GM19193 (cell line): Measurements from ENCODE around the gene AGPAT1.

Source experiments
- POLR2A ChIP-seq: IDR thresholded peaks from 4 replicates; pipeline ENCODE4 v1.6.1; 2011; ENCODE audit not compliant: insufficient read depth, insufficient read length; ENCODE audit errors: extremely low read depth

The AGPAT1 gene

DNA sequence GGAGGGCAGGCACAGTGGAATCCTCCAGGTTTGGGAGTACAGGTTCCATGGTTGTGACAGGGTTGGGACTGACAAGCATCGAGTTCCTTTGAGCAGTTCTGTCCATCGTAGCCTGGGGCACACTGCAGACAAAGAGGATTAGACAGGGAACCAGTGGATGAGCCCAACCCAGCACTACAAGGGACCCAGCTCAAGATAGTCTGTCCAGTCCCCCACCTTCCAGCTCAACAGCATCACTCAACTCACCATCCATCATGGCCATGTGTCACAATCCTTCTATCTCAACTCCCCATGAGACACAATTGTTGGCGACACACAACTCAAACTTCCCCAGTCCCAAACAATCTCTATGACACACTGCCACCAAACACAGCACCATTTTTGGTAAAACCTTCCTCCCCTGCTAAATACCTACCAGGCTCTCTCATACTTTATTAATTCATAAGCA, 28.4 kb upstream of the AGPAT1 start:
- no peak for TF ChIP-seq POLR2A

DNA sequence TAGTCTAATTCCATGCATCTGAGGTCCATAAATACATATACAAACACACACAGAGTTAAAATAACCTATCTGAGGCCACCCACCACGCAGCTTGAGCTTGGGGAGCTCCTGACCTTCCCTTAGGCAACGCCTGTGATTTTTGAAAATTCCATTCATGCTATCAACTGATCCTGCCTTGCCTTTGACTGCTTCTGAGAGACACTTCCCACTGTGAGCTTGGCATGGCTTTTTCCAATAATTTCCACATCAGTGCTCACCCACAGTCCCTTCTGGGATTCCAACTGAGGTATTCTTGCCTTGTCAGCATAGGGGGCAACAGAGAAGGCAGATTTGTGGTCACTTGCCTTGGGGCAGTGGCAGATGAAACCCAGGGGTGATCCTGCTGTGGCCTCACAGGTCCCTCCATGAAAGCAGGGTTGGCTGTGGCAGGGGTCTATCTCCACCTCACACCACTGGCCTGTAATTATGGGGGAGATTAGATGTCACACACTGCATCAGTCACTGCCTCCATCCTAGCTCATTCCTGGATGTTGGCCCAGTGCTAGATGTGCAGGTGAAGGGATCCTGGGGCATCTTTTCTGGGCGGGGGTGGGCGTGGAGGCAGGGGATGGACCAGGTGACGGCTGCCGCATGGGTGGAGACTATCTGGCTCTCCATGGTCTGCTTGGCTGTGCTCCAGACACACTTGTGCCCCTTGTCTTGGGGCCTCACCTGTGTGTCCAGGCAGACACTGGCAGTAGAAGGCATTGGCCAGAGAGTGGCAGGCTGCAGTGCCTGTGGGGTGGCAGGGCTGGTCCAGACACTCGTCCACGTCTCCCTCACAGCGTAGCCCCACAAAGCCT, 27.8 kb upstream of the AGPAT1 start:
- no peak for TF ChIP-seq POLR2A

DNA sequence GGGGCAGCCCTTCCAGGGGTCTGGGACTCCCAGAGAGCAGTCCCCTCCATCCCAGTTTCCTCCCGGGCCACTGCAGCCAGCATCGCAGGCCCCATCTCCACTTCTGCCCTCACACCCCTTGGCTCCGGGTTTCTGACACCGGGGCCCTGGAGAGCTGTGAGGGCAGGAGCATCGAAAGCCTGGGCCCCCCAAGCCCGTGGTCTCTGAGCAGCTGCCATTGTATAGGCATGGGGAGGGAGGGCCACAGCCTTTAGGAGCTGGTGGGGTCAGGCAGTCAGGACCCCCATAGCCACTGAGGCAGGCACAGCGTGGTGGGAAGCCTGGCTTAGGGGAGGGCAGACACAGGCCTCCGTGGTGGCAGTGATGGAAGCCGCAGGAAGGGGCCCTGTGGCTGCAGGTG, 26.3 kb upstream of the AGPAT1 start:
- TF ChIP-seq POLR2A: no peak

DNA sequence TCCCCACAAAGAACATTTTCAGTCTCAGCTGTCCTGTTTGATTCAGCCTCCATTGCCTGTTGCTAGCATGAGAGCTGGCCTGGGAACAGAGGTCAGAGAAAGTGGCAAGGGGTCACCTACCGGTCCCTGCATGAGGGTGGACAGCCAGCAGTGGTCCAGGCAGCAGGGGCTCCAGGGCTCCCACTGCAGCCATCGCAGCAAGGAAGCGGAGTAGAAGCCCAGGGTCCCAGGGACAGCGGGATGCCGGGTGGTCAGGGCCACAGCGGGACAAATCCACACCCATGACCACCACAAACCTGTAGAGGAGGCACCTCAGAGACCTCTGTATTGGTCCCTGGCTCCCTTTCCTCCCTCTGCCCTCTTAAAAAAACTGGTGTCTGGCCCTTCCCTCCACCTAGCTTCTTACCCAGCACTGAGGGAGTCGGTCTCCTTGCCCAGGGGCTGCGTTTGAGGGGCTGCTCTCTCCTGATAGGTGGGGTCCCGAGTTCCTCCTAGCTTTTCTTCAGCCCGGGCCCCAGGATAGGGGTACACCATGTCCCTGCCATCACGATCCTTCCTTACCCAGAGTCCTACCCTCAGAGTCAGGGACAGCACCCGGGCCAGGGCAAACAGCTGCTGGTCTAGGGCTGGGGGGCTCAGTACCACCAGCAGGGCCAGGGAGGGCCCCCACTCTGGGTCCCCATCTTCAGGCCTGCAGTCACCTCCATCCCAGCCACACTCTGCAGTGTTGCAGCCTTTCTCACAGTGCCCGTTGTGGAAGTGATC, 25.0 kb upstream of the AGPAT1 start:
- TF ChIP-seq POLR2A: no peak

GRCh38 chr6:32198866-32199265, 23.0 kb upstream of the AGPAT1 start:
- no peak for TF ChIP-seq POLR2A

GRCh38 chr6:32198345-32198696, 22.4 kb upstream of the AGPAT1 start:
- TF ChIP-seq POLR2A: no peak

DNA sequence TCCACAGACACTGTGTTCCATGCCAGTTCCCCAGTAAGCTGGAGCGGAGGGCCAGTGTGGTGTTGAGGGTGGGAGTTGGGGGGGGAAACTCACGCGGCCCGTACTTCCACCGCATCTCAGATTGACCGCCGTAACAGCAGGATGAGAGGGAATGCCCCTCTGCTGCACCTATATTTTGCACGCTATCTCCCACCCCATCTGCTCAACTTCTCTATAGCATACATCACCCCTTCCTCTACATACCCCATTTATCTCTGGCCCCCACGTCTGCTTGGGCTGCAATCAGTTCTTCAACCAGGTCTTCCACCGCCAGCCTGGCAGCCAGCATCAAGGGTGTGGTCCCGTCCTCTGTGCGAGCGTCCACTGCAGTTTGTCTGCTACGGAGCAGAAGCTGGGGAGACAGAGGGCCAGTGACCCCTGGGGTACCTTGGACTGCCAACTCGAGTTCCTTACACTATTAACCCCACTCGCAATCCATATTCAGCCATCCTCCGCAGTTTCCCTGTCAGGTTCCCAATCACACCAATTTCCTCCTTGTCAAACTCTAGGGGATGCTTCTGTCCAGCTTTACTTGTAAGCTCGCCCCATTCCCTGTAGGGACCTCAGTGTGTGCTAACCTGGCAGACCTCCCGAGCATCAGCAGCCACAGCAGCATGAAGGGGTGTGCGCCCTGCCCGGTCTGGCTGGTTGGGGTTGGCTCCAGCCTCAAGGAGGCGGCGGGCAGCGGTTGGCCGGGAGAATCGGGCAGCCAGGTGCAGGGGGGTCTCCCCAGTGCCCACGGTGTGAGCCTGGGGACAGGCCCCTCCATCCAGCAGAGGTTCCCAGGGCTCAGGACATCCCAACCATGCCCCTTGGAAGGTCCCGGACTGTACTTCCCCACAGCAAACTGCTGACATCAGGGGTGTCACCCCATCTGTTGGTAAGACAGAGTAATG, 21.1 kb upstream of the AGPAT1 start:
- TF ChIP-seq POLR2A: no peak

GRCh38 chr6:32195902-32196681, 20.2 kb upstream of the AGPAT1 start:
- TF ChIP-seq POLR2A: peak; percentile 88

GRCh38 chr6:32195652-32195901, 19.7 kb upstream of the AGPAT1 start:
- no peak for TF ChIP-seq POLR2A

DNA sequence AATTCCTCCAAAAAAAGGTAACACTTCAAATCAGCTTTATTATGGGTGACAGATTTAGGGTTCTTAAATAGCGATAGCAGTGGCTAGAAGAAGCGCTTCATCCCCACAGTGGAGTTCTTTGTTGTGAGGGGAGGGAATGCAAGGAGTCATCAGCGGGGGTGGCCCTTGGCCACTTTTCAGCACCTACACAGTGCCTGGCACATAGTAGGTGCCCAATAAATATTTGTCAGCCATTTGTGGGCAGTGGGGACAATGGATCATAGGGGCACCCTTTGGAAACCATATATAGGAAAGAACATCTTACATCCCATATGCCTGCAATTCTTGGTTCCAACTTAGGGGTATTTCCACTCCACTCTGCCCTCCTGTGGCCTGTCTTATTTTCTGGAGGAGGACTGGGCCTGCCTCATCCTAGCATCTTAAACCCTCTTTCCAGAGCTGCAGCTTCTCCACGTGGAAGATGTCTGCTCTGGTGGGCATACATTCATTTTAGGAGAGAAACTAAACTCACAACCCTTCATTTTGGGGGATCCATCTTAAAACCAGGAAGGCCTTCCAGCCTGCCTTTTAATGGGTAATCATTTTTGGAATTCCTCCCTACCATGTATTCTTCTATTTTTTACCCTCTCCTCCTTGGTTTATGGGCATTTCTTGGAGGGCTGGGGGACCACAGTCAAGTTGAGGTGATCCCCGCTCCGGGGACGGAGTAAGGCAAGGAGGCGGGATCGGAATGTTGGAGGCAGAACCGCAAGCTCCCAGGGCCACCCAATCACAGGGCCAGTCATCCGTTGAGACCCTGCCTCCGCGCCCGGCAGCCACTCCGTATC, 19.2 kb upstream of the AGPAT1 start:
- TF ChIP-seq POLR2A: peak; percentile 12

DNA sequence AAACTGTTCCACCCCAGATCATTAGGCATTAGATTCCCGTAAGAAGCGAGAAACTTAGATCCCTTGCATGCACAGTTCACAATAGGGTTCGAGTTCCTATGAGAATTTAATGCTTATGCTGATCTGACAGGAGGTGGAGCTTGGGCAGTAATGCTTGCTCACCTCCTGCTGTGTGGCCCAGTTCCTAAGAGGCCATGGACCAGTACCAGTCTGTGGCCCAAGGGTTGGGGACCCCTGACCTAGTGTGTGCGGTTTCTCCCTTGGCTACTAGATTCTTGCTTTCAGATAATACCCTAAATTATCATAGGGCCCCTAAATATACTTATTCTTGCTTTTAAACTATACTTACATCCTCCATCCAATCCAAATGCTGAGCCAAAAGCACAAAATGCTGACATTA, 18.5 kb upstream of the AGPAT1 start:
- TF ChIP-seq POLR2A: no peak

GRCh38 chr6:32192608-32193039, 16.7 kb upstream of the AGPAT1 start, which contains the start of gene GPSM3:
Gene GPSM3, minus strand, starts transcription at chr6:32192643. Its CDS starts 130 bp downstream, at chr6:32192513.
- TF ChIP-seq POLR2A: peak; percentile 67
